Skeletal muscle satellite cell (primary cell): ENCODE measurements around the gene BLM.

Source experiments
- H3K27me3 ChIP-seq: 2 replicates; pipeline ENCODE4 v1.7.0; 2013; ENCODE audit warnings: low read length; ENCODE audit not compliant: control insufficient read depth, insufficient read depth
- H3K36me3 ChIP-seq: 2 replicates; pipeline ENCODE4 v1.7.0; 2013; ENCODE audit warnings: mild to moderate bottlenecking, control low read depth, low read length; ENCODE audit not compliant: insufficient read depth
- H3K4me1 ChIP-seq: 2 replicates; pipeline ENCODE4 v1.7.0; 2013; ENCODE audit warnings: low read length; ENCODE audit not compliant: control insufficient read depth, insufficient read depth
- H3K4me2 ChIP-seq: 2 replicates; pipeline ENCODE4 v1.7.0; 2013; ENCODE audit warnings: mild to moderate bottlenecking, low read length
- H3K4me3 ChIP-seq: 2 replicates; pipeline ENCODE4 v1.7.0; 2013; ENCODE audit warnings: low read length
- H3K9ac ChIP-seq: 2 replicates; pipeline ENCODE4 v1.7.0; 2013; ENCODE audit warnings: mild to moderate bottlenecking, low read depth, low read length, moderate library complexity
- H3K9me3 ChIP-seq: replicated peaks from 2 replicates; pipeline ENCODE4 v1.7.0; 2013; ENCODE audit warnings: mild to moderate bottlenecking, control low read depth, low read length

BLM gene

GRCh38 chr15:90801803-90802202, 84.7 kb downstream of the BLM start:
- H3K9me3 ChIP-seq = no peaks in the 10 kb centered on the region
- H3K4me2 ChIP-seq = no peak overlapping the region
- no peaks in the 10 kb centered on the region for H3K27me3 ChIP-seq
- no peak overlapping the region for H3K4me3 ChIP-seq
- H3K4me1 ChIP-seq = no peaks in the 10 kb centered on the region
- no peak overlapping the region for H3K9ac ChIP-seq
- H3K36me3 ChIP-seq = no peaks in the 10 kb centered on the region

GRCh38 chr15:90807074-90807785, 90.1 kb downstream of the BLM start:
- Histone ChIP-seq H3K36me3 (no peaks in the 10 kb centered on the region), H3K9me3 (no peaks in the 10 kb centered on the region), H3K9ac (no peak overlapping the region), H3K4me2 (no peak overlapping the region), H3K4me3 (no peak overlapping the region), H3K4me1 (peaks cover 7% of the 10 kb centered on the region), H3K27me3 (no peaks in the 10 kb centered on the region)

GRCh38 chr15:90807786-90808086, 90.6 kb downstream of the BLM start:
- Histone ChIP-seq H3K9ac (no peak overlapping the region), H3K4me2 (no peak overlapping the region), H3K27me3 (no peaks in the 10 kb centered on the region), H3K9me3 (no peaks in the 10 kb centered on the region), H3K4me3 (no peak overlapping the region), H3K36me3 (no peaks in the 10 kb centered on the region), H3K4me1 (peaks cover 7% of the 10 kb centered on the region)

DNA sequence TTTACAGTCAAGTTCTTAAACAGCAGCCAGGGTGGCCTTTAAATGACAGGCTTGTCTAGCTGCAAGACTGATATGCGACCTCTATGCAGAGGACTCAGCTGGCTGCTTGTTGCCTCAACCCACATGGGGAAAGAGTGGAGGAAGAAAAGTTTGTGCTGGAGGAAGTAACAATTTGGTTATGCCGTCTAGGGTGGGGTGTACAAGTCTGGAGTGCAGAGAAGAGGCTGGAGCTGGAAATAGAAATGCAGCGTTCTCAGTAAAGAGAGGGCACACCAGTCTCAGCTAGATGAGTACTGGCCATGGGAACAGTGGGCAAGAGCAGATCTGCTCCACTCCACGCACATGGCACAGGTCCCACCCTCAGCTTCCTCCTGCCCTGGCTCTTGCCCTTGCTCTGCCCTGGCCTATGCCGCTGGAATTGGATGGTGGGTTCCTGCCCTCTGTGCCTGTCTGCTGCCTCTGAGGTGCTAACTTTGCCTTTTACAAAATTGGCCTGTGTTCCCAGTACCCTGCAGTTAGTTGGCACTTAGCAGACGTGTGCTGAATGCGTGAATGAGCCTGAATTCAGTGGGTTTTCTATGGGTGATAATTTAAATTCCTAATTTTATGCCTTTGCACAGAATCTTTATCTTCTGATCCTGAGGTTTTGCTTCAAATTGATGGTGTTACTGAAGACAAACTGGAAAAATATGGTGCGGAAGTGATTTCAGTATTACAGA, 91.5 kb downstream of the BLM start:
- Histone ChIP-seq H3K9ac (no peak overlapping the region), H3K4me1 (peaks cover 7% of the 10 kb centered on the region), H3K4me2 (no peak overlapping the region), H3K36me3 (no peaks in the 10 kb centered on the region), H3K27me3 (no peaks in the 10 kb centered on the region), H3K9me3 (no peaks in the 10 kb centered on the region), H3K4me3 (no peak overlapping the region)

DNA sequence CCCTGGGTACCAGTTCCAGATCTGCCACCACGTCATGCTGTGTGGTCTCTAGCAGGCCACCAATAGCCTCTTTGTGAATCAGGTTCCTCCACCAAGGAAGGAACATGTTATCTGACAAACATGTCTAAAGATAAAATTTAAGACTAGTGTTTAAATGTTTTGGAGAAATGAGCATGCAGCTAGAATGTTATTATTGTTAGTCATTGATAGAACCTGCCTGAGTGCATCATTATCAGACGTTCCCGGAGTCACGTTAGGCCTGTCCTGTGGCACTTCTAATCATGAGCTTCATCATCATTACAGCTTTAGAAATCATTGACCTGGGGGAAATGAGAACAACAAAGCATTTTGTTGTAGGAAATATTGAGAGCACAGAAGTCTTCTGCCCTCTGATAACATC, 92.4 kb downstream of the BLM start:
- Histone ChIP-seq H3K4me3 (no peak overlapping the region), H3K4me2 (no peak overlapping the region), H3K4me1 (peaks cover 15% of the 10 kb centered on the region), H3K9me3 (no peaks in the 10 kb centered on the region), H3K36me3 (no peaks in the 10 kb centered on the region), H3K9ac (no peak overlapping the region), H3K27me3 (no peaks in the 10 kb centered on the region)

- no peak overlapping the region for H3K4me3 ChIP-seq
- no peak overlapping the region for H3K4me2 ChIP-seq
- H3K4me1 ChIP-seq = peaks cover 16% of the 10 kb centered on the region
- no peaks in the 10 kb centered on the region for H3K36me3 ChIP-seq
- H3K9me3 ChIP-seq = no peaks in the 10 kb centered on the region
- no peak overlapping the region for H3K9ac ChIP-seq
- H3K27me3 ChIP-seq = no peaks in the 10 kb centered on the region
Observed at GRCh38 chr15:90810354-90810753, 93.2 kb downstream of the BLM start.

DNA sequence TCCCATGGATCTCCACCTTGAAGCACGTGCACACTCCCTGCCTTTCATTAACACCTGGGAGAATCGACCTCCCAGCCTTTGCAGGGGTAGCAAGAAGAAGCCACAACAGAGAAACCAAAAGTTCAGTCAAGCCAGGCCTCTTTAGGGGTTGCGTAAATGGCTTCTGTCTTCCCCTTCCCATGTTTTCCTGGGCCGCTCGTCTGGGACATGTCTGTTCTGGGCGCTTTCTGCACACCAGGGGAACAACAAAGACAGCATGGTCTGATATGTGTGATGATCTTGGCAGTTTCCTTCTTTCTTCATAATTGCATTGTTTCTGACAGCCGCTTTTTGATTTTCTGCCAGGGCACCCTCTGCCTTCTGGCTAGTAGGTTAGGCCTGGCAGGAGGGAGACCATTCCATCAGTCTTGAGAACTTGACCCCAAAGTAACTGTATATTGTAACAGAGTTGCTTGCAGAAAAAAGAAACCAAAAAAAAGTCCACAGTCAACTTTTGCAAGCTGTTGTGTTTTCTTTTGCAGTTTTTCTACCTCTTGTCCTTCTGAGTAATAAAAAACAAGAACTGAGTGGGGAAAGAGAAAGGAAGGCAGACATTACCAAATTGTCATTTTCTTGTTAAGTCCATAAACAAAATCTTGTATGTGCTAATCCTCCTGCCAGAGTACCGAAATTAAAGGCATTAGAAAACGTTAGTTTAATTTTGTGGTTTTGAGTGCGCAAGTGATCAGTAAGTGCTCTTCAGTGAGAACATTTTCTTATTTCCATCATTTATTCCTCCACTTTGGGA, 95.2 kb downstream of the BLM start:
- H3K9ac ChIP-seq = no peak overlapping the region
- H3K4me2 ChIP-seq = no peak overlapping the region
- H3K36me3 ChIP-seq = no peaks in the 10 kb centered on the region

GRCh38 chr15:90812958-90813265, 95.8 kb downstream of the BLM start:
- Histone ChIP-seq H3K27me3 (no peaks in the 10 kb centered on the region), H3K4me3 (no peak overlapping the region), H3K36me3 (no peaks in the 10 kb centered on the region), H3K4me1 (peaks cover 9% of the 10 kb centered on the region), H3K9ac (no peak overlapping the region), H3K9me3 (no peaks in the 10 kb centered on the region), H3K4me2 (no peak overlapping the region)

More for the DNA sequence above, 95.2 kb downstream of the BLM start:
- peaks cover 11% of the 10 kb centered on the region for H3K4me1 ChIP-seq
- H3K27me3 ChIP-seq = no peaks in the 10 kb centered on the region
- no peaks in the 10 kb centered on the region for H3K9me3 ChIP-seq
- H3K4me3 ChIP-seq = no peak overlapping the region

DNA sequence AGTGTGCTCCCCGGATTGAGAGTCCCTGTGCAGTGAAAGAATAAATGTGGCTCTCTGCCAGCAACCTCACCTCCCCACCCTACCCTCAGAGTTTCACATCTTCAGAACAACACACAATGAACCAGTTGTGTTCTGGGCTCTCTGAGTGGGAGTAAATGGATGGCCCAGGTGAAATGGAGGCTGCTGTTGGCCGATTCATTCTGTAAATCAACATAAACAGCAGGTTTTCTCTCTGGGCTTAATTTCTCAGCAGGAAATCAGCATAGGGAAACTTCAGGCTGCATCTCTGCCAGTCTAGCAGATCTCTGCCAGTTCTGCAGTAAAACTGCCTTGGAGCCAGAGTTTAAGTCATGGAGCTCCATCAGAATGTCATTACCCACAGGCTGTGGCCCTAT, 96.6 kb downstream of the BLM start:
- H3K27me3 ChIP-seq = no peaks in the 10 kb centered on the region

GRCh38 chr15:90814191-90814821, 97.2 kb downstream of the BLM start:
- Histone ChIP-seq H3K4me2 (no peak overlapping the region), H3K27me3 (peaks cover under 1% of the 10 kb centered on the region), H3K36me3 (no peaks in the 10 kb centered on the region), H3K4me3 (no peak overlapping the region), H3K9ac (no peak overlapping the region), H3K9me3 (no peaks in the 10 kb centered on the region), H3K4me1 (peaks cover 9% of the 10 kb centered on the region)

More for the DNA sequence above, 96.6 kb downstream of the BLM start:
- H3K36me3 ChIP-seq = no peaks in the 10 kb centered on the region
- no peak overlapping the region for H3K9ac ChIP-seq
- peaks cover 9% of the 10 kb centered on the region for H3K4me1 ChIP-seq
- no peaks in the 10 kb centered on the region for H3K9me3 ChIP-seq
- H3K4me2 ChIP-seq = no peak overlapping the region
- H3K4me3 ChIP-seq = no peak overlapping the region

- Histone ChIP-seq H3K9me3 (no peaks in the 10 kb centered on the region), H3K4me2 (no peak overlapping the region), H3K4me3 (no peak overlapping the region), H3K36me3 (no peaks in the 10 kb centered on the region), H3K4me1 (peaks cover 9% of the 10 kb centered on the region), H3K27me3 (peaks cover 2% of the 10 kb centered on the region), H3K9ac (no peak overlapping the region)
Observed at GRCh38 chr15:90816401-90817116, 99.4 kb downstream of the BLM start.
